ENCODE data around the gene SEC61G.

Gene SEC61G

DNA sequence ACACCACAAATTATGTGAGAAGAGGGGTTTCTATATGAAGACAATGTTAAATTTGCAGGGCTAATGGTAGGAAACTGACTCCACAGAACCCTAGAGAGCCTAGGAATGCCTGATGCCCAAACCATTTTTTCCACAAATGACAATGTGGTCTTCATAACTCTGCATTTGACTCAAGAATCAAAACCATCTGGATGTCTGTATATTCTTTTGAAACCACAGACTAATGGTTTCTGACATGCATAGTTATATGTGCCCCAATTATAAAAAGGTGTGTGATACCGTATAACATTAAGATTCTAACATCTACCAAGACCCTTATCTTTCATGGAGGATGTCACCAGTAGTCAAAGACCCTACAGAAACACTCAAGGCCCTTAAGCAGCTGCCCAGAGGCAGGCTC lies 20.3 kb downstream of the SEC61G start:
- Histone ChIP-seq H3K4me3 (ENCODE audit: insufficient read depth, low read length, poor library complexity, severe bottlenecking) (no peak overlapping the region), H3K36me3 (ENCODE audit: low read length) (no peaks in the 10 kb centered on the region), H3K9me2 (replicated peaks; ENCODE audit: insufficient read depth, low read length) (no peaks in the 10 kb centered on the region), H3K9ac (ENCODE audit: low read length) (no peak overlapping the region), H4K20me1 (ENCODE audit: low read depth, low read length) (no peaks in the 10 kb centered on the region), H3K9me3 (ENCODE audit: insufficient read depth, low read length) (peaks cover 4% of the 10 kb centered on the region; the same call in 1 of the 2 replicates), H3K27me3 (ENCODE audit: low read length) (no peaks in the 10 kb centered on the region), H2AFZ (ENCODE audit: low read depth, low read length, severe bottlenecking) (no peak overlapping the region), H3F3A (ENCODE audit: insufficient read depth) (no peaks in the 10 kb centered on the region), H3K79me2 (ENCODE audit: insufficient read depth, low read length) (no peaks in the 10 kb centered on the region), H3K27ac (ENCODE audit: low read depth, low read length) (no peak overlapping the region), H3K4me2 (ENCODE audit: low read depth, low read length, poor library complexity, severe bottlenecking) (no peak overlapping the region)
- TF ChIP-seq, protein P1, sequence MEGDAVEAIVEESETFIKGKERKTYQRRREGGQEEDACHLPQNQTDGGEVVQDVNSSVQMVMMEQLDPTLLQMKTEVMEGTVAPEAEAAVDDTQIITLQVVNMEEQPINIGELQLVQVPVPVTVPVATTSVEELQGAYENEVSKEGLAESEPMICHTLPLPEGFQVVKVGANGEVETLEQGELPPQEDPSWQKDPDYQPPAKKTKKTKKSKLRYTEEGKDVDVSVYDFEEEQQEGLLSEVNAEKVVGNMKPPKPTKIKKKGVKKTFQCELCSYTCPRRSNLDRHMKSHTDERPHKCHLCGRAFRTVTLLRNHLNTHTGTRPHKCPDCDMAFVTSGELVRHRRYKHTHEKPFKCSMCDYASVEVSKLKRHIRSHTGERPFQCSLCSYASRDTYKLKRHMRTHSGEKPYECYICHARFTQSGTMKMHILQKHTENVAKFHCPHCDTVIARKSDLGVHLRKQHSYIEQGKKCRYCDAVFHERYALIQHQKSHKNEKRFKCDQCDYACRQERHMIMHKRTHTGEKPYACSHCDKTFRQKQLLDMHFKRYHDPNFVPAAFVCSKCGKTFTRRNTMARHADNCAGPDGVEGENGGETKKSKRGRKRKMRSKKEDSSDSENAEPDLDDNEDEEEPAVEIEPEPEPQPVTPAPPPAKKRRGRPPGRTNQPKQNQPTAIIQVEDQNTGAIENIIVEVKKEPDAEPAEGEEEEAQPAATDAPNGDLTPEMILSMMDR (IDR thresholded peaks at IDR 0.05; ENCODE audit: insufficient read depth, low read length, poor library complexity, severe bottlenecking): no peak
- TF ChIP-seq EZH2phosphoT487 (conservative IDR thresholded peaks at IDR 0.05; ENCODE audit: low read length): no peak

DNA sequence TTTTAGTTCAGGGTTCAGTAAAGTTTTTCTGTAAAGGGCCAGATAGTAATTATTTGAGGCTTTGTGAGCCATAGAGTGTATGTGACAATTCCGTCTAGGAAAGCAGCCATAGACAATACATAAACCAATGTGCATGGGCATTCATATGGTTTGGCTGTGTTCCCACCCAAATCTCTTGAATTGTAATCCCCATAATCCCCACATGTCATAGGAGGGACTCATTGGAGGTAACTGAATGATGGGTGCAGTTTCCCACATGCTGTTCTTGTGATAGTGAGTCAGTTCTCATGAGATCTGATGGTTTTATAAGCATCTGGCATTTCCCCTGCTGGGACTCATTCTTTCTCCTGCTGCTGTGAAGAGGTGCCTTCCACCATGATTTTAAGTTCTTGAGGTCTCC lies 29.9 kb downstream of the SEC61G start:
- Histone ChIP-seq H3K9me3 (ENCODE audit: insufficient read depth, low read length) (peaks cover 5% of the 10 kb centered on the region; the same call in 1 of the 2 replicates), H3K4me3 (ENCODE audit: insufficient read depth, low read length, poor library complexity, severe bottlenecking) (no peak overlapping the region), H3K4me2 (ENCODE audit: low read depth, low read length, poor library complexity, severe bottlenecking) (no peak overlapping the region), H4K20me1 (ENCODE audit: low read depth, low read length) (no peaks in the 10 kb centered on the region), H3K79me2 (ENCODE audit: insufficient read depth, low read length) (no peaks in the 10 kb centered on the region), H3F3A (ENCODE audit: insufficient read depth) (no peaks in the 10 kb centered on the region), H3K9ac (ENCODE audit: low read length) (no peak overlapping the region), H3K36me3 (ENCODE audit: low read length) (no peaks in the 10 kb centered on the region), H3K9me2 (replicated peaks; ENCODE audit: insufficient read depth, low read length) (no peaks in the 10 kb centered on the region), H3K27ac (ENCODE audit: low read depth, low read length) (no peak overlapping the region), H2AFZ (ENCODE audit: low read depth, low read length, severe bottlenecking) (no peak overlapping the region), H3K27me3 (ENCODE audit: low read length) (no peaks in the 10 kb centered on the region)
- TF ChIP-seq EZH2phosphoT487 (conservative IDR thresholded peaks at IDR 0.05; ENCODE audit: low read length): no peak
- TF ChIP-seq, protein P1 (IDR thresholded peaks at IDR 0.05; ENCODE audit: insufficient read depth, low read length, poor library complexity, severe bottlenecking): no peak

DNA sequence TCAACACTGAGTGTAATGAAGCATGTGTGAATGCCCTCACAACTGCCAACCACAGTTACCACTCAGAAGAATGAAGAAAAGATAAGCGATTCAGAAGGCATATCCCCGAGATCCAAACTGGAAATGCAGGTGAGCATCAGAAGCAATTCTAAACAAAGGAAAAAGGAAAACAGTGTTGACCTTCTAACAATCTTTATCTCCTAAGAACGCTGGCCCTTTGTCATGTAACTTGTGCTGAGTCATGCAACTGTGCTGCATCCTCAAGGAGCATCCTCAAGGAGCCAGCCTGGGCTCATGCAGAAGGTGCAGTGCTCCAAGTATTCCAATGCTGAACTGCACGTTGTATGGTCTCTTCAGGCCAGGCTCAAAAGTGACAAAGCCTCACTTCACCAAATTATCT lies 30.6 kb downstream of the SEC61G start:
- TF ChIP-seq, protein P1 (IDR thresholded peaks at IDR 0.05; ENCODE audit: insufficient read depth, low read length, poor library complexity, severe bottlenecking): no peak
- TF ChIP-seq EZH2phosphoT487 (conservative IDR thresholded peaks at IDR 0.05; ENCODE audit: low read length): no peak
- H3K27ac ChIP-seq (ENCODE audit: low read depth, low read length): no peak overlapping the region
- no peaks in the 10 kb centered on the region for H3K9me3 ChIP-seq (ENCODE audit: insufficient read depth, low read length)
- no peaks in the 10 kb centered on the region for H3K79me2 ChIP-seq (ENCODE audit: insufficient read depth, low read length)
- no peaks in the 10 kb centered on the region for H4K20me1 ChIP-seq (ENCODE audit: low read depth, low read length)
- no peaks in the 10 kb centered on the region for H3F3A ChIP-seq (ENCODE audit: insufficient read depth)
- H2AFZ ChIP-seq (ENCODE audit: low read depth, low read length, severe bottlenecking): no peak overlapping the region
- no peak overlapping the region for H3K4me2 ChIP-seq (ENCODE audit: low read depth, low read length, poor library complexity, severe bottlenecking)
- no peak overlapping the region for H3K9ac ChIP-seq (ENCODE audit: low read length)
- no peaks in the 10 kb centered on the region for H3K9me2 ChIP-seq (replicated peaks; ENCODE audit: insufficient read depth, low read length)
- H3K36me3 ChIP-seq (ENCODE audit: low read length): no peaks in the 10 kb centered on the region
- no peak overlapping the region for H3K4me3 ChIP-seq (ENCODE audit: insufficient read depth, low read length, poor library complexity, severe bottlenecking)
- no peaks in the 10 kb centered on the region for H3K27me3 ChIP-seq (ENCODE audit: low read length)
